NCI-H146 treated with DMSO at 0.1 percent for 48 hours (cell line): ENCODE data around the gene VPREB1.
"Not testable (repeated sequence)": the region's sequence is repeated elsewhere in the genome, so short reads cannot be mapped to it uniquely, and the experiment has no call there.

Experiments used
- DNase-seq: peaks from one replicate; lab custom pipeline; 2025; ENCODE audit not compliant: unreplicated experiment; lab: John Stamatoyannopoulos, UW

Gene VPREB1

DNA sequence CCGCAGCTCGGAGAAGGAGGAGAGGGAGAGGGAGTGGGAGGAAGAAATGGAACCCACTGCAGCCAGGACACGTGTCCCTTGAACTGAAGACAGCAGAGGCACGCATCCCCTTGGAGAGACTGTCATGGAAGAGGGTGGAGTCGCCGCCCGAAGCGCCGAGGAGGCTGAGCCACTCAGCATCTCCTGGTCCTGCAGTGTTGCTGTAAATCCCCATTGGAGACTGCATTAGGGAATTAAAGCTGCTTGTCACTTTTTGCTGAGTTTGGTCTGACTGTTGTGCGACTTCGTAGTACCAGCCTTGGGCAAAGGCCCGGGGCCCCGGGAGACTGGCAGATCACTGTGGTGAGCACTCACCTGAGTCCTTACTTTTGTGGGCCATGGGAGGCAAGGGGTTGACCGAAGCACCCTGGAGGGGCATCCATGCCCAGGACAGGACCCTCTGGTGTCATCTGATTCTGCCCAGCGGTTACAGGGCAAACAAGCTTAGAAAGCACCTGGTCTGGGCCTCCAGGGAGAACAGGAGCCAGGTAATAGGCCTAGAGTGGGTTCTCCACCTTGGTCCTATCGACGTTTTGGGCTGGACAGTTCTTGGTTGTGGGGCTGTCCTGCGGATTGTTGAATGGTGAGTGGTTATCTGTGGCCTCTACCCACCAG lies 797 bp downstream of the VPREB1 start:
- DNase-seq = no peak

DNA sequence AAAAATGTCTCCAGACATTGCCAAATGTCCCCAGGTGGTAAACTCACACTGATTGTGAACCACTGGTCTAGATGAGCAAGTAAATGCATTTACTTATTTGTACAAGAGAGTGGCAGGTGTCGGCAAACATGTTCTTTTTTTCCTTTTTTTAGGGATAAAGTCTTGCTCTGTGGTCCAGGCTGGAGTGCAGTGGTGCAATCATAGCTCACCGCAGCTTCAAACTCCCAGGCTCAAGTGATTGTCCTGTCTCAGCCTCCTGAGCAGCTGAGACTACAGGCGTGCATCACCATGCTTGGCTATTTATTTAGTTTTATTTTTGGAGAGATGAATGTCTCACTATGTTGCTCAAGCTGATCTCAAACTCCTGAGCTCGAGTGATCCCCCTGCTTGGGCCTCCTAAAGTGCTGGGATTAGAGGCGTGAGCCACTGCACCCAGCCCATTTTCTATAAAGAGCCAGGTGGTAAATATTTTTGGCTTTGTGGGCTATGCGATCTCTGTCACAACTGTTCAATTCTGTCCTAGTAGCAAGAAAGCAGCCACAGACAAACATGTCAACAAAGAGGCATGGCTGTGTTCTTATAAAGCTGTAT lies 1.4 kb downstream of the VPREB1 start:
- no peak for DNase-seq

DNA sequence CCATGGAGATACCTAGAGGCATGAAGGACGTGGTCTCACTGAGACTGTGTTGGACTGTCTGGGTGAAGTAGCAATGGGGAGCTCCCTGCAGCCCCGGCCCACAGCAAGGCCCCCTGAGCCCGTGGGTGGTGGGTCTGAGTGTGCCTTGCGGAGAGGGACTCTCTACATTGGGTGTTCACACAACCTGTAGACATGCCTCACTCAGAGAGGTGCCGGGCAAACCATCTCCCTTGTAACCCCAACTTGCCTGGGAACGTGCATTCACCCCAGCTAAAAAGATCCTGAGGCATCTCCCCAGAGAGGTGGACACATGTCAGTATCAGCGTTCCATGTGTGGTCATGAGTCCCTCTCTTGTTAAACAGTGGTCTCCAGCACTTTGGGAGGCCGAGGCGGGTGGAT lies 2.1 kb downstream of the VPREB1 start:
- no peak for DNase-seq

DNA sequence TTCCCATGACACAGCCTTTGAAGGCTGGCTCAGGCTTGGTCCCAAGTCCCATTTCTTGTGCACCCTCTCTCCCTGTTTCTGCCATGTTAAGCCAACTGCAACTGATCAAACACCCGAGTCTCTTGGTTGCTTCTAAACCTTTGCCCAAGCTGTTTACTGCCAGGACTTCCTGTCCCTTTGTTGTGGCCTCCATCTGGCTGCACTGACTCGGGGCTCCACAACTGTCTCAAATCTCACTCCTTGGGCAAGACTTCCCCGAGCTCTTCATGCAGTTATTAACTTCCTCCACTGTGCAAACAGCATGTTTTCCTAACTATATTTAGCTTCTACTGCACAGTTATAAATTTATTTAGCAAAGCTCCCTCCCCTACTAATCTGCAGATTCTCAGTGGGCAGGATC lies 4.3 kb downstream of the VPREB1 start:
- DNase-seq = no peak

DNA sequence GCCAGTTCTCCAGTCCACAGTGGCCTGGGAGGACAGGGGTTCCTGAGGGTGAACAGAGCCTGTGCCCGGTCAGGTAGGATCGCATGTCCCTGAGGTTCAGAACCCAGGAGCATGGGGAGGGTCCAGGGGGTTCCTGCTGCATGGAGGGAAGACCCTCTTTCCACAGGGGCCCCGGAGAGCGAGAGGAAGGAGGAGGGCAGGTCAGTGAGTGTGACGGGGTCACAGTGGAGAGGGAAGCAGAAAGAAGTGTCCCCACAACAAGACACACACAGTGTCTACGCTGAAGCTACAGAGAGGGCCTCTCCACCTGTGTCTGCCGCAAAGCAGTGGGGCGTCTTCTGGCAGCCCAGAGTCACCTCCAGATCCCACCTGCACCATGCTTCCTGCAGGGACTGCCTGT lies 6.1 kb downstream of the VPREB1 start:
- not testable (repeated sequence) for DNase-seq

DNA sequence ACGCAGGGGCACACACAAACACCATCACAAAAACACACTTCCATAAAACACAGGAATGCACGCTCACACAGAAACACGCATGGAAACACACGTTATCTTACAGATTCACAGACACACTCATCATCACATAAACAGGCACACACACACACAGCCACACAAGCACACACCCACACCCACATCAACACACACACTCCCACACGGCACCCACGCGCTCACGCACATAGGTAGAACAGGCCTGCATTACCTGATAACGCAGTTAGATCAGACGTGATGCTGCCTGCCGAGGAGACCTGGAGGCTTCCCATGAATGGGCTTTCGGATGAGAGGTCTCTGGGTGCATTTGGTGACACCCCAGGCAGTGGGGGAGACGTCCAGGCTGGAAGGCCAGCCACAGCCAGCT lies 11.5 kb downstream of the VPREB1 start:
- not testable (repeated sequence) for DNase-seq

DNA sequence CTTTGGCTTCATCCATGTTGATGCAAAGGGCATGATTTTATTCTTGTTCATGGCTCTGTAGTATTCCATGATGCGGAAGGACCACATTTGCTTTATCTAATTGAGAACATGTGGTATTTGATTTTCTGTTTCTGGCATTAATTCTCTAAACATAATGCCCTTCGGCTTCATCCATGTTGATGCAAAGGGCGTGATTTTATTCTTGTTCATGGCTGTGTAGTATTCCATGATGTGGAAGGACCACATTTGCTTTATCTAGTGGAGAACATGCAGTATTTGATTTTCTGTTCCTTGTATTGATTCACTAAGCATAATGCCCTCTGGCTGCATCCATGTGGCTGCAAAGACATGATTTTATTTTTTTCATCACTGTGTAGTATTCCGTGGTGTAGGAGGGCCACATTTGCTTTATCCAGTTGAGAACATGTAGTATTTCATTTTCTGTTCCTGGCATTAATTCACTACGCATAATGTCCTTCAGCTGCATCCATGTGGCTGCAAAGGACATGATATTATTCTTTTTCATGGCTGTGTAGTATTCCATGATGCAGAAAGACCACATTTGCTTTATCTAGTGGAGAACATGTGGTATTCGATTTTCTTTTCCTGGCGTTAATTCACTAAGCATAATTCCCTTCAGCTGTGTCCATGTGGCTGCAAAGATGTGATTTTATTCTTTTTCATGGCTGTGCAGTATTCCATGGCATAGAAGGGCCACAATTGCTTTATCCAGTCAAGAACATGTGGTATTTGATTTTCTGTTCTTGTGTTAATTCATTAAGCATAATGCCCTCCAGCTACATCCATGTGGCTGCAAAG lies 14.2 kb downstream of the VPREB1 start:
- not testable (repeated sequence) for DNase-seq

DNA sequence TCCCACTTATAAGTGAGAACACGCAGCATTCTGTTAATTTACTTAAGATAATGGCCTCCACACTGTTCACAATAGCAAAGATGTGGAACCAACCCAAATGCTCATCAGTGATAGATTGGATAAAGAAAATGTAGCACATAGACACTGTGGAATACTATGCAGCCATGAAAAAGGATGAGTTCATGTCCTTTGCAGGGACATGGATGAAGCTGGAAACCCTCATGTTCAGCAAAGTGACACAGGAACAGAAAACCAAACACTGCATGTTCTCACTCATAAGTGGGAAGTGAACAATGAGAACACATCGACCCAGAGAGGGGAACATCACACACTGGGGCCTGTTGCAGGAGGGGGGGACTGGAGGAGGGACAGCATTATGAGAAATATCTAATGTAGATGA lies 15.6 kb downstream of the VPREB1 start:
- DNase-seq = not testable (repeated sequence)

DNA sequence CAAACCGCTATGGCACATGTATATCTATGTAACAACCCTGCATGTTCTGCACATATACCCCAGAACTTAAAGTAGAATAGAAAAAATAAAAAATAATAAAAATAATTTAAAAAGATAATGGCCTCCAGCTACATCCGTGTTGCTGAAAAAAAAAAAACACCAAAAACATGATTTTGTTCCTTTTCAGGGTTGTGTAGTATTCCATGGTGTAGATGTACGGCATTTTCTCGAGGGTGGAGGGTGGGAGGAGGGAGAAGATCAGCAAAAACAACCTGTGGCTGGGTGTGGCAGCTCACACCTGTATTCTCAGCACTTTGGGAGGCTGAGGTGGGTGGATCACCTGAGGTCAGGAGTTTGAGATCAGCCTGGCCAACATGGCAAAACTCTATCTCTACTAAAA lies 16.0 kb downstream of the VPREB1 start:
- not testable (repeated sequence) for DNase-seq

DNA sequence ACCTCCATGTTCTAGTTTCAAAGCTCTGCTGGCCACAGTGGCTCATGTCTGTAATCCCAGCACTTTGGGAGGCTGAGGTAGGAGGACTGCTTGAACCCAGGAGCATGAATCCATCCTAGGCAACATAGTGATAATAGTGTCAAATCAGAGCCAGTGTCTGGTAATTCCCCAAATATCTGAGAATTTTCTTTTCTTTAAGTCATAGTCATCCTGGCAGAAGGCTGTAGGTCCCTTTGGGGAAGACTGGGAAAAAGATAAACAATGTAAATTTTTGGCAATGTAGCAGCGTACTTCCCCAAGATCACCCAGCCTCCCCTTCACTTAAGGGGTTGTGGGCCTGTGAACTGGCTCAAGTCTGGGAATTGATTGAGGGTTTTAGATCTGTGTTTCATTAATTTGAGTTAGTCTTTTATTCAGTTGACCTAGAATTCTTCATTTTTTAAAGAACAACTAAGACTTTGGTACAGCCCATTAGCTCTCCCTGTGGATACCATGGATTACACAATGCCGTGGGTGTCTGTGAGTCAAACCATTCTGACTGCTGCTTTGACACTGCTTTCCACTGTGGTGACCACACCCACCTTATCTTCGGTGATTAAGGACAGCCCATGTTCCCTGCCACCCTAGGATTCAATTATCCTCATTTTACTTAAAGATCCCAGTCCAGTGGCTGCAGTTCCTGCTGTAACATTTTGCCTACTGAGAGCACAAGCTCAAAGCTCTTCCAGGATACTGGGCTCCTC lies 17.9 kb downstream of the VPREB1 start:
- not testable (repeated sequence) for DNase-seq

DNA sequence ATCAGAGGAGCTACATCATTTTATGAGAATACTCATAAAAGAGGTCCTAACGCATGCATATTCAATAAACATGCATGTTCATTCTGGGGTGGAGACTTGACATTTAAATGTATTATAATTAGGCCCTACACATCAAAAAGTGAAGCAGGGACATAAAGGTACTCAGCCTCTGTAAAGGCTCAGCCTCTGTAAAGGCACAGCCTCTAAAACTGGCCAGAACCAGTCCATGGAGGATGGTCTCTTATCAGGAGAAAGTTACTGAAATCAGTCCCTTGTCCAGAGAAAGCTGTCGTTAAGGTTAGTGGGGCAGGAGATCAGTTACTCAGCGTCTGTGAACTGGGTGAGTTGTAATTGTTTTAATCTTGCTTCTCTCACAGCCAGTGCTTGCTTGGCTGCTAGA lies 19.2 kb downstream of the VPREB1 start:
- DNase-seq = not testable (repeated sequence)

DNA sequence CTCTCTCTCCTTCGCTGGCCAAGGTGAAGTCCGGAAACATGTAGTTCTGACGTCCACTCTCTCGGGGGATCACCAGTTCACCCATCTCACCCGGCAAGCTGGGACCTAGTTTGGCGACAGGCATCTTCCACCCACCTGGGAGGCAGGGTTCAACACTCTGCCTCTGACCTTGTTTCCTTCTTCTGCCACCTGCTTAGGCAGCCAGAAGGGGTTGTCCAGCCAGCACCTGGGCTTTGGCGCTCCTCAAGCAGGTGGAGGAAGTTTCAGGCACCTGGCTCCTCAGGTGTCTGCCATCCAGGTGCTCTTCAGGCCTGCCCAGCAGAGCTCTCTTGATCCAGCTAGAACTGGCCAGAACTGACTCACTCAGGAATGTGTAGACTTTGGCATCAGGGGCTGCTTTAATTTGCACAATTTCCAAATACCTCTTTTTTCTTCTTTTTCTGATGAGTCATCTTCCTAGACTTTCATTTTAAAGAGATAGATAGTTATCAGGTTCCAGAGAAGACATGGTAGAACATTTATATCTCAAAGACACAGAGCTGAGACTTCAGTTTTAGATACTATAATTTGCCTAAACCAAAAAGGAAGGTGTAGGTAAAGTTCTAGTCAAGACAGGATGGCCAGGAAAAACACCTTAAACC lies 25.6 kb downstream of the VPREB1 start:
- DNase-seq = not testable (repeated sequence)

DNA sequence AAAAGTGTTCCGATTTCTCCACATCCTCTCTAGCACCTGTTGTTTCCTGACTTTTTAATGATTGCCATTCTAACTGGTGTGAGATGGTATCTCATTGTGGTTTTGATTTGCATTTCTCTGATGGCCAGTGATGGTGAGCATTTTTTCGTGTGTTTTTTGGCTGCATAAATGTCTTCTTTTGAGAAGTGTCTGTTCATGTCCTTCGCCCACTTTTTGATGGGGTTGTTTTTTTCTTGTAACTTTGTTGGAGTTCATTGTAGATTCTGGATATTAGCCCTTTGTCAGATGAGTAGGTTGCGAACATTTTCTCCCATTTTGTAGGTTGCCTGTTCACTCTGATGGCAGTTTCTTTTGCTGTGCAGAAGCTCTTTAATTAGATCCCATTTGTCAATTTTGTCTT lies 32.8 kb downstream of the VPREB1 start:
- not testable (repeated sequence) for DNase-seq

DNA sequence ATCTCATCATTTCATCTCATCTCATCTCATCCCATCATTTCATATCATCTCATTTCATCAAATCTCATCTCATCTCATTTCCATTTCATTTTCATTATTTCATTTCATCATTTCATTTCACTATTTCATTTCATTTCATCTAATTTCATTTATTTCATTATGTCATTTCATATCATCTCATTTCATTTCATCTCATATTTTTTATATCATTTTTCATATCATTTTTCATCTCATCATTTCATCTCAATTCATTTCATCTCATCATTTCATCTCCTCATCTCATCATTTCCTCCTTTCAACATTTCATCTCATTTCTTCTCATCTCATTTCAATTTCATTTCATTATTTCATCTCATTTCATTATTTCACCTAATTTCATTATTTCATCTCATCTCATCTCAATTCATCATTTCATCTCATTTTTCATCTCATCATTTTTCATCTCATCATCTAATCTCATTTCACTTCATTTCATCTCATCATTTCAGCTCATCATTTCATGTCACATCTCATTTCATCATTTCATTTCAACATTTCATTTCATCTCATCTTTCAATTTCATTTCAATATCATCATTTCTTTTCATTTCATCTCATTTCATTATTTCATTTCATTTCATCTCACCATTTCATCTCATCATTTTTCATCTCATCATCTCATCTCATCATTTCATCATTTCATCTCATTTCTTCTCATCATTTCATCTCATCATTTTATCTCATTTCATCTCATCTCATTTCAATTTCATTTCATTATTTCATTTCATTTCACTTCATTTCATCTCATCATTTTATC lies 40.6 kb downstream of the VPREB1 start:
- DNase-seq = not testable (repeated sequence)

DNA sequence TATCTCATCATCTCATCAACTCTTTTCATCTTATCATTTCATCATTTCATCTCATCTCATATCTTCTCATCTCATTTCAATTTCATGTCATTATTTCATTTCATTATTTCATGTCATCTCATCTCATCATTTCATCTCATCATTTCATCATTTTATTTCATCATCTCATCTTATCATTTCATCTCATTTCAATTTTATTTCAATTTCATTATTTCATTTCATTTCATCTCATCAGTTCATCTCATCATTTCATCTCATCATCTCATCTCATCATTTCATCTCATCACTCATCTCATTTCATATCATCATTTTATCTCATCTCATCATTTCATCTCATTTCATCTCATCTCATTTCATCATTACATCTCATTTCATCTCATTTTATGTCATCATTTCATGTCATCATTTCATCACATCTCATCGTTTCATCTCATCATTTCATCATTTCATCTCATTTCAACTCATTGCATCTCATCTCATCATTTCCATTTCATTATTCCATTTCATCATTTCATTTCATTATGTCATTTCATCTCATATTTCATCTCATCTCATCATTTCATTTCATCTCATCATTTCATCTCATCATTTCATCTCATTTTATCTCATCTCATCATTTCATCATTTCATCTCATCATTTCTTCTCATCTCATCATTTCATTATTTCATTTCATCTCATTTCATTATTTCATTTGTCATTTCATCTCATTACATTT lies 42.0 kb downstream of the VPREB1 start:
- not testable (repeated sequence) for DNase-seq

DNA sequence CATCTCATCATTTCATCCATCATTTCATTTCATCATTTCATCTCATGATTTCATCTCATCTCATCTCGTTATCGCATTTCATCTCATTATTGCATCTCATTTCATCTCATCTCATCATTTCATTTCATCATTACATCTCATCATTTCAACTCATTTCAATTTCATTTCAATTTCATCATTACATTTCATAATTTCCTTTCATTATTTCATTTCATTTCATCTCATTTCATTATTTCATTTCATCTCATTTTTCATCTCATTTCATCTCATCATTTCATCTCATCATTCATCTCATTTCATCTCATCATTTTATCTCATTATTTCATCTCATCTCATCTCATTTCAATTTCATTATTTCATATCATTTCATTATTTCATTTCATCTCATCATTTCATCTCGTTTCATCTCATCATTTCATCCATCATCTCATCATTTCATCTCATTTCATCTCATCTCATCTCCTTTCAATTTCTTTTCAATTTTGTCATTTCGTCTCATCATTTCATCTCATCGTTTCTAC lies 42.6 kb downstream of the VPREB1 start:
- DNase-seq = not testable (repeated sequence)

DNA sequence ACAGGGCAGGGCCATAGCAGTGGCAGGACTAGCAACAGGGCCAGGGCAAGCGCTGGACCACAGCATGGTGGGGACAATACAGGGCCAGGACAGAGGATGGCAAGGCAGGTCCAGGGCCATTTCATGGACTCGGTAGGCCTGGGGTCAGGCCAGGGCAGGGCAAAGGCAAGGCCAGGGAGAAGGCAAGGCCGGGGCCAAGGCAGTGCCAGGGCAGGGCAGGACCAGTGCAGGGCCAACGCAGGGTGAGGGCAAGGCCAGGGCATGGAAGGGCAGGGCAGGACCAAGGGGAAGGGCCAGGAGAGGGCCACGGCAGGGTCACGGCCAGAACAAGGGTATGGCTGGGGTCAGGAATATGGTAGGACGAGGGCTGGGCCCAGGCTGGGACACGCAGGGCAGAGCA lies 45.1 kb downstream of the VPREB1 start:
- DNase-seq = not testable (repeated sequence)

DNA sequence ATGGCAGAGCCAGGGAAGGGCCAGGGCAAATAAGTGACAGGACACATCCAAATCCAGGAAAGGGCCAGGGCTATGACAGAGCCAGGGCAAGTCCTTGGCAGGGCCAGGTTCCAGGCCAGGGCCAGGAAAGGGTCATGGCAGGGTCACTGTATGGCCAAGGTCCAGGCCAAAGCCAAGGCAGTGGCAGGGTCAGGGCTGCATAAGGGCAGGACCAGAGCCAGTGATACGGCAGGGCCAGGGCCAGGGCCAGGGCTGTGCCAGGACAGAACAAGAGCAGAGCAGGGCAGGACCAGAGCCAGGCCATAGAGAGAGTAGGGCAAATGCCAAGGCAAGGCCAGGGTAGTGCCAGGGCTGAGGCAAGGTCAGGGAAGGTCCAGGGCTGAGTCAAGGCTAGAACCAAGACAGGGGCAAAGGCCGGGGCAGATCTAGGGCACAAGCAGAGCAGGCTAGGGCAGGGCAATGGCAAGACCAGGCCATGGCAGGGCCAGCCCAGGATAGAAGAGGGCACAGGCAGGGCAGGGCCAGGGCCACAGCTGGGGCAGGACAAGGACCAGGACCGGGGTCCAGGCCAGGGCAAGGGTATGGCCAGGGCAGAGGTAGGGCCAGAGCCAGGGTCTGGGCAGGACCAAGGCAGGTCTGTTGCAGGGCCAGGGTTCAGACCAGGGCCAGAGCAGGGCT lies 46.7 kb downstream of the VPREB1 start:
- DNase-seq = not testable (repeated sequence)

DNA sequence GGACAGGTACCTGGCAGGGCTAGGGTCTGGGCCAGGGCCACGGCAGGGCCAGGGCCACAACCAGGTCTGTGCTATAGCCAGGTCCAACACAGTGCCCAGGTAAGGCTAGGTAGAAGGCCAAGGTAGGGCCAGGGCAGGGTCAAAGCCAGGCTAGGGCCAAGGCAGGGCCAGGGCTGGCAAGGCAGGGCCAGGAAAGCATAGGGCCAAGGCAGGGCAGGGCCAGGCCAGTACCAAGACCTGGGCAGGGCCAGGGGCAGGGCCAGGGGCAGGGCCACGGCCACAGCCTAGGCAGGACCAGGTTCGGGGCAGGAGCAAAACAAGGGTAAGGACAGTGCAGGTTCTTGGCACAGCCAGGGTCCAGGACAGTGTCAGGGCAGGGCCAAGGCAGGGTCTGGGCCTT lies 48.1 kb downstream of the VPREB1 start:
- not testable (repeated sequence) for DNase-seq
